Suprapubic skin (tissue), 3 donors: ENCODE measurements around the gene PAK5.

ENCODE experiments used
- CTCF ChIP-seq, 2 donors: fragments of 200-600 bp in 1 of 2; fragments of 450-650 bp in 1 of 2; sonication (generic) in 1 of 2; IDR thresholded peaks; one replicate each; pipeline ENCODE4 v1.5.1; 2016 to 2019; ENCODE audit warnings: antibody characterized with exemption in 2 of 2, mild to moderate bottlenecking in 1 of 2, moderate library complexity in 1 of 2
- EP300 ChIP-seq: sonication (generic); formaldehyde crosslinking; IDR thresholded peaks from one replicate; pipeline ENCODE4 v1.6.1; 2017; ENCODE audit warnings: antibody characterized with exemption

- TF ChIP-seq CTCF (IDR thresholded peaks at IDR 0.05) (no peak), EP300 (no peak)
Observed at GRCh38 chr20:9615766-9616454, 223.0 kb downstream of the PAK5 start.
